IMR-90 (cell line): ENCODE measurements around the gene PRSS2. TPM values are rescaled to one million over a fixed set of nuclear protein-coding genes. Genes with fewer than 3 reads are reported as not detected.
"Not testable (repeated sequence)": the region's sequence is repeated elsewhere in the genome, so short reads cannot be mapped to it uniquely, and the experiment has no call there.

Experiments
- ATAC-seq: fragments of 200-7000 bp; cut with Tn5 transposase; 2 replicates; pipeline ENCODE4 v1.9.1; 2020; ENCODE audit warnings: low read depth, mild to moderate bottlenecking, moderate library complexity
- BruUV-seq: library from RNA; stranded (reverse); fragments of 400-500 nt; replicated peaks from 2 replicates; lab custom pipeline; 2021; lab: Mats Ljungman, UMichigan
- CTCF ChIA-PET: fragments of 300-600 bp; formaldehyde crosslinking; extraction: SDS; loops from one replicate; lab custom pipeline; 2021; ENCODE audit warnings: antibody characterized with exemption; lab: Yijun Ruan, JAX
- POLR2A ChIA-PET: fragments of 300-600 bp; sonication (Branson Sonifier 250); formaldehyde crosslinking; loops from one replicate; lab custom pipeline; 2022; ENCODE audit warnings: antibody characterized with exemption; ENCODE audit not compliant: unreplicated experiment; lab: Charles Lee
- DNase-seq: peaks from one replicate; pipeline ENCODE4 v3.0.0; 2013
- H2AFZ ChIP-seq: replicated peaks from 2 replicates; pipeline ENCODE3; 2013; ENCODE audit warnings: low read length, mild to moderate bottlenecking; ENCODE audit not compliant: poor library complexity
- H2AK5ac ChIP-seq: 2 replicates; pipeline ENCODE4 v1.6.1; 2013; ENCODE audit warnings: low read depth, low read length, inconsistent platforms
- H2AK9ac ChIP-seq: replicated peaks from 2 replicates; pipeline ENCODE3; 2013; ENCODE audit warnings: mild to moderate bottlenecking, low read depth, low read length, moderate library complexity; ENCODE audit not compliant: poor library complexity
- H2BK120ac ChIP-seq: 2 replicates; pipeline ENCODE4 v1.6.1; 2013; ENCODE audit warnings: low read depth, low read length, inconsistent platforms
- H2BK15ac ChIP-seq: 3 replicates; pipeline ENCODE4 v1.6.1; 2013; ENCODE audit warnings: low read depth, low read length, inconsistent platforms
- H2BK20ac ChIP-seq: 2 replicates; pipeline ENCODE4 v1.6.1; 2013; ENCODE audit warnings: low read depth, mild to moderate bottlenecking, inconsistent platforms, low read length, moderate library complexity
- H2BK5ac ChIP-seq: 2 replicates; pipeline ENCODE4 v1.6.1; 2013; ENCODE audit warnings: mild to moderate bottlenecking, low read depth, low read length, inconsistent platforms; ENCODE audit not compliant: poor library complexity, severe bottlenecking
- H3K14ac ChIP-seq: replicated peaks from 2 replicates; pipeline ENCODE4 v1.6.1; 2013; ENCODE audit warnings: low read depth, low read length, inconsistent platforms
- H3K18ac ChIP-seq: 2 replicates; pipeline ENCODE4 v1.6.1; 2013; ENCODE audit warnings: low read depth, low read length, control low read depth
- H3K23ac ChIP-seq: 2 replicates; pipeline ENCODE4 v1.6.1; 2013; ENCODE audit warnings: low read depth, low read length, inconsistent platforms
- H3K27ac ChIP-seq: 2 replicates; pipeline ENCODE4 v1.5.1; 2013; ENCODE audit warnings: mild to moderate bottlenecking, control low read depth, low read length; ENCODE audit not compliant: insufficient read depth
- H3K27me3 ChIP-seq: 2 replicates; pipeline ENCODE4 v1.6.1; 2013; ENCODE audit warnings: low read length; ENCODE audit not compliant: control insufficient read depth, insufficient read depth
- H3K36me3 ChIP-seq: 2 replicates; pipeline ENCODE4 v1.6.1; 2013; ENCODE audit warnings: low read length, mixed read lengths; ENCODE audit not compliant: control insufficient read depth, insufficient read depth
- H3K4ac ChIP-seq: 2 replicates; pipeline ENCODE4 v1.6.1; 2013; ENCODE audit warnings: low read depth, low read length, inconsistent platforms
- H3K4me1 ChIP-seq: 2 replicates; pipeline ENCODE4 v1.6.1; 2013; ENCODE audit warnings: low read length, mixed read lengths; ENCODE audit not compliant: control insufficient read depth, insufficient read depth
- H3K4me2 ChIP-seq: 2 replicates; pipeline ENCODE4 v1.6.1; 2013; ENCODE audit warnings: low read depth, mild to moderate bottlenecking, control low read depth, low read length, moderate library complexity
- H3K4me3 ChIP-seq: 2 replicates; pipeline ENCODE4 v1.5.1; 2013; ENCODE audit warnings: low read depth, mild to moderate bottlenecking, control low read depth, low read length, moderate library complexity; ENCODE audit not compliant: insufficient read depth
- H3K56ac ChIP-seq: 2 replicates; pipeline ENCODE4 v1.6.1; 2013; ENCODE audit warnings: low read length, inconsistent platforms; ENCODE audit not compliant: insufficient read depth; ENCODE audit errors: extremely low read depth
- H3K79me1 ChIP-seq, 2 experiments: 2 replicates each; pipeline ENCODE4 v1.6.1; 2013; ENCODE audit warnings: low read length in 2 of 2, inconsistent platforms in 1 of 2, low read depth in 1 of 2
- H3K9ac ChIP-seq: 2 replicates; pipeline ENCODE4 v1.6.1; 2013; ENCODE audit warnings: low read depth, low read length, control low read depth
- H3K9me1 ChIP-seq: 2 replicates; pipeline ENCODE4 v1.6.1; 2013; ENCODE audit warnings: low read length, inconsistent platforms; ENCODE audit not compliant: insufficient read depth
- H3K9me3 ChIP-seq: 2 replicates; pipeline ENCODE4 v1.6.1; 2013; ENCODE audit warnings: low read length; ENCODE audit not compliant: control insufficient read depth, insufficient read depth
- H4K20me1 ChIP-seq: 2 replicates; pipeline ENCODE4 v1.6.1; 2013; ENCODE audit warnings: low read length, inconsistent platforms; ENCODE audit not compliant: insufficient read depth
- H4K5ac ChIP-seq: 2 replicates; pipeline ENCODE4 v1.6.1; 2013; ENCODE audit warnings: mild to moderate bottlenecking, low read depth, low read length, control low read depth
- H4K8ac ChIP-seq, 2 experiments: 2 replicates each; pipeline ENCODE4 v1.6.1; 2013; ENCODE audit warnings: low read depth in 2 of 2, low read length in 2 of 2, control low read depth in 1 of 2, inconsistent platforms in 1 of 2
- H4K91ac ChIP-seq: 2 replicates; pipeline ENCODE4 v1.6.1; 2013; ENCODE audit warnings: low read depth, low read length, inconsistent platforms; ENCODE audit not compliant: insufficient read depth
- BHLHE40 ChIP-seq: fragments of 150-350 bp; IDR thresholded peaks from 2 replicates; pipeline ENCODE4 v1.6.1; 2016; ENCODE audit warnings: mild to moderate bottlenecking, low read depth, low read length
- CEBPB ChIP-seq: IDR thresholded peaks from 2 replicates; pipeline ENCODE4 v1.6.1; 2012; ENCODE audit warnings: low read depth, low read length, improper control_type of control experiment
- WGBS, 2 experiments: methylation state at CpG; one replicate each; pipeline versions ENCODE4 v1.1.5 to v1.1.7; 2013; ENCODE audit warnings: missing lambda C conversion rate in 2 of 2; ENCODE audit not compliant: insufficient read length in 1 of 2; ENCODE audit errors: extremely low coverage in 2 of 2; 5-methylcytosine and 5-hydroxymethylcytosine counted together
- dilution Hi-C: fragments of 300-500 bp; cut with HindIII; formaldehyde crosslinking; loops from one replicate; pipeline ENCODE4 v1.14.3; 2018; ENCODE audit warnings: low sequenced_read_pairs; ENCODE audit not compliant: unreplicated experiment
- in situ Hi-C: fragments of 300-500 bp; cut with MboI; formaldehyde crosslinking; loops from 3 replicates; pipeline ENCODE4 v1.14.3; 2019; ENCODE audit warnings: low sequenced_read_pairs, inconsistent platforms, mixed read lengths
- intact Hi-C: fragments of 100-400 bp; cut with micrococcal nuclease; formaldehyde crosslinking; loops from 2 replicates; pipeline ENCODE4 v1.10.0; 2022
- polyA plus RNA-seq, 3 experiments: library from polyadenylated mRNA; depleted of rRNA; stranded (reverse); fragments of >200 nt; gene quantifications; 2 replicates each; pipeline ENCODE4 v1.2.3, GENCODE V29; 2012; ENCODE audit warnings: low replicate concordance in 1 of 3
- total RNA-seq: library from RNA; depleted of rRNA; stranded (reverse); fragments of >200 nt; gene quantifications from 2 replicates; pipeline ENCODE4 v1.2.3, GENCODE V29; 2012

The PRSS2 gene
- total and polyA plus RNA-seq, 2 of the 4 experiments (the other 2 are of a cell fraction): not detected

- no peak for DNase-seq
- TF ChIP-seq CEBPB (no peak), BHLHE40 (no peak)
- H2BK5ac ChIP-seq: no peak overlapping the region
- no peak overlapping the region for H3K4ac ChIP-seq
- no peak overlapping the region for H3K14ac ChIP-seq
- no peak overlapping the region for H3K56ac ChIP-seq
- H3K23ac ChIP-seq: no peak overlapping the region
- no peak overlapping the region for H4K91ac ChIP-seq
- no peak overlapping the region for H2BK15ac ChIP-seq
- H3K9me1 ChIP-seq: no peaks in the 10 kb centered on the region
- no peaks in the 10 kb centered on the region for H3K79me1 ChIP-seq
- no peak overlapping the region for H3K27ac ChIP-seq
- H2AFZ ChIP-seq: no peak overlapping the region
- no CpG with 5 or more reads among the region's 5 CpGs for WGBS, 2 experiments
- H3K9me3 ChIP-seq: no peaks in the 10 kb centered on the region
- dilution Hi-C loops: no loop called here
- no peak overlapping the region for H3K9ac ChIP-seq
- no peak overlapping the region for H2BK20ac ChIP-seq
- no peaks in the 10 kb centered on the region for H3K36me3 ChIP-seq
- CTCF ChIA-PET: no interaction called here
- no peak overlapping the region for H2BK120ac ChIP-seq
- no peak overlapping the region for H2AK5ac ChIP-seq
- intact Hi-C loops: no loop called here
- no peaks in the 10 kb centered on the region for H3K27me3 ChIP-seq
- H3K4me3 ChIP-seq: no peak overlapping the region
- no peaks in the 10 kb centered on the region for H3K4me1 ChIP-seq
- no peak overlapping the region for H2AK9ac ChIP-seq
- no peak overlapping the region for H4K8ac ChIP-seq
- H4K5ac ChIP-seq: no peak overlapping the region
- in situ Hi-C loops: no loop called here
- no peaks in the 10 kb centered on the region for H4K20me1 ChIP-seq
- no TSS peak for BruUV-seq
- H3K4me2 ChIP-seq: no peak overlapping the region
- no peak for ATAC-seq
- no peak overlapping the region for H3K18ac ChIP-seq
- POLR2A ChIA-PET: no interaction called here
Observed at GRCh38 chr7:142740786-142741185, 30.0 kb upstream of the PRSS2 start.

GRCh38 chr7:142741932-142742331 is 28.8 kb upstream of the PRSS2 start:
- H3K9me1 ChIP-seq, H3K18ac ChIP-seq, H4K91ac ChIP-seq, H3K27ac ChIP-seq, CTCF ChIA-PET, H2AK9ac ChIP-seq, H4K8ac ChIP-seq, H2BK5ac ChIP-seq, H3K56ac ChIP-seq, H3K9ac ChIP-seq, H2BK120ac ChIP-seq, H4K5ac ChIP-seq, H2BK15ac ChIP-seq, ATAC-seq, POLR2A ChIA-PET, H3K79me1 ChIP-seq, H3K4ac ChIP-seq, H3K27me3 ChIP-seq, H3K14ac ChIP-seq, H2BK20ac ChIP-seq, H2AFZ ChIP-seq, H2AK5ac ChIP-seq, H3K9me3 ChIP-seq, BruUV-seq, H3K36me3 ChIP-seq, intact Hi-C loops, dilution Hi-C loops, DNase-seq, H4K20me1 ChIP-seq, H3K4me2 ChIP-seq, H3K4me3 ChIP-seq, H3K4me1 ChIP-seq, H3K23ac ChIP-seq, in situ Hi-C loops: not testable (repeated sequence)
